ENCODE data around the gene THRB. TPM values are rescaled to one million over a fixed set of nuclear protein-coding genes. Genes with fewer than 3 reads are reported as not detected.
A peak's percentile ranks its signal among the peaks of the same experiment; 100 is the strongest.

THRB gene
- polyA plus RNA-seq, 1 of the 3 experiments (the other 2 are of a cell fraction), result 0.02 TPM

- H3K27ac ChIP-seq (ENCODE audit: low read depth in 2 of 2, low read length in 1 of 2), result no peak overlapping the region
- H4K20me1 ChIP-seq (ENCODE audit: insufficient read depth), result no peaks in the 10 kb centered on the region
- no peaks in the 10 kb centered on the region for H3K27me3 ChIP-seq (ENCODE audit: insufficient read depth)
- H3F3A ChIP-seq (replicated peaks; ENCODE audit: insufficient read depth), result peaks cover 18% of the 10 kb centered on the region
- peak; percentile 14 for DNase-seq
- H3K4me2 ChIP-seq, result no peak overlapping the region
- H3K36me3 ChIP-seq (replicated peaks in 1 of 2; ENCODE audit: control insufficient read depth in 1 of 2, insufficient read depth in 2 of 2, low read length in 1 of 2), result no peaks in the 10 kb centered on the region
- peaks cover 4 to 8% of the 10 kb centered on the region in 2 experiments for H3K4me1 ChIP-seq (ENCODE audit: control insufficient read depth in 1 of 2, insufficient read depth in 2 of 2, low read depth in 1 of 2, low read length in 1 of 2)
- H2AFZ ChIP-seq (ENCODE audit: low read depth), result no peak overlapping the region
- WGBS (ENCODE audit: low lambda C conversion rate), result 80% methylated on average over 7 of the region's 7 CpGs
- H3K9me2 ChIP-seq, result 0 out of 2 replicates have a peak, but pooled peaks cover 3% of the 10 kb centered on the region
- no peak overlapping the region for H3K9ac ChIP-seq
- H3K4me3 ChIP-seq (ENCODE audit: low read depth in 2 of 2, low read length in 1 of 2), result no peak overlapping the region
- CTCF ChIA-PET, result no interaction called here
- H3K79me2 ChIP-seq (ENCODE audit: insufficient read depth), result no peaks in the 10 kb centered on the region
- TF ChIP-seq YY1 (IDR thresholded peaks at IDR 0.05; ENCODE audit: low read depth) (no peak), ZBTB33 (IDR thresholded peaks at IDR 0.05; ENCODE audit: borderline replicate concordance, low read depth) (no peak), NFIC (IDR thresholded peaks at IDR 0.05; ENCODE audit: borderline replicate concordance) (no peak), GATA2 (CRISPR knock-in tag; IDR thresholded peaks at IDR 0.05) (no peak), CHD2 (IDR thresholded peaks at IDR 0.05; ENCODE audit: low read length, partially characterized antibody) (no peak), FOXJ3 (CRISPR knock-in tag; IDR thresholded peaks at IDR 0.05) (no peak), CTCF (IDR thresholded peaks at IDR 0.05) (no peak), IRF3 (IDR thresholded peaks at IDR 0.05; ENCODE audit: low read depth, low read length) (no peak), TCF12 (IDR thresholded peaks at IDR 0.05) (no peak), TAF1 (IDR thresholded peaks at IDR 0.05; ENCODE audit: borderline replicate concordance, low read depth, low read length) (no peak), RAD21 (IDR thresholded peaks at IDR 0.05; ENCODE audit: low read length) (no peak), TEAD4 (IDR thresholded peaks at IDR 0.05; ENCODE audit: borderline replicate concordance, insufficient read depth) (no peak), FOXM1 (IDR thresholded peaks at IDR 0.05; ENCODE audit: low read depth) (no peak), ELF1 (IDR thresholded peaks at IDR 0.05) (no peak), EZH2phosphoT487 (IDR thresholded peaks at IDR 0.05; ENCODE audit: borderline replicate concordance, low read depth) (no peak)
- POLR2A ChIA-PET, result no interaction called here
- H3K9me3 ChIP-seq, result no peaks in the 10 kb centered on the region
Measured at GRCh38 chr3:24303057-24303754, 191.4 kb downstream of the THRB start.
